ENCODE measurements around the gene NEBL.

DNA sequence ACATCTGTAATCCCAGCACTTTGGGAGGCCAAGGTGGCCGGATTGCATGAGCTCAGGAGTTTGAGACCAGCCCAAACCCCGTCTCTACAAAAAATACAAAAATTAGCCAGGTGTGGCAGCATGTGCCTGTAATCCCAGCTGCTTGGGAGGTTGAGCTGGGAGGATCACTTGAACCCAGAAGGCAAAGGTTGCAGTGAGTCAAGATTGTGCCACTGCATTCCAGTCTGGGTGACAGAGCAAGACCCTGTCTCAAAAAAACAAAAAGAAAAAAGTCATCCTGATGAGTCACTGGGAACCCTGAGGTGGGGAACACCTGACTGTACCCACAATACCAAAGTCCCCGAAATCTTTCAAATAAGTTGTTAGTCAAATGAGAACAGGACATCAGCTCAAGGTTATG lies 80.0 kb downstream of the NEBL start:
- TF ChIP-seq, protein P1, sequence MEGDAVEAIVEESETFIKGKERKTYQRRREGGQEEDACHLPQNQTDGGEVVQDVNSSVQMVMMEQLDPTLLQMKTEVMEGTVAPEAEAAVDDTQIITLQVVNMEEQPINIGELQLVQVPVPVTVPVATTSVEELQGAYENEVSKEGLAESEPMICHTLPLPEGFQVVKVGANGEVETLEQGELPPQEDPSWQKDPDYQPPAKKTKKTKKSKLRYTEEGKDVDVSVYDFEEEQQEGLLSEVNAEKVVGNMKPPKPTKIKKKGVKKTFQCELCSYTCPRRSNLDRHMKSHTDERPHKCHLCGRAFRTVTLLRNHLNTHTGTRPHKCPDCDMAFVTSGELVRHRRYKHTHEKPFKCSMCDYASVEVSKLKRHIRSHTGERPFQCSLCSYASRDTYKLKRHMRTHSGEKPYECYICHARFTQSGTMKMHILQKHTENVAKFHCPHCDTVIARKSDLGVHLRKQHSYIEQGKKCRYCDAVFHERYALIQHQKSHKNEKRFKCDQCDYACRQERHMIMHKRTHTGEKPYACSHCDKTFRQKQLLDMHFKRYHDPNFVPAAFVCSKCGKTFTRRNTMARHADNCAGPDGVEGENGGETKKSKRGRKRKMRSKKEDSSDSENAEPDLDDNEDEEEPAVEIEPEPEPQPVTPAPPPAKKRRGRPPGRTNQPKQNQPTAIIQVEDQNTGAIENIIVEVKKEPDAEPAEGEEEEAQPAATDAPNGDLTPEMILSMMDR (IDR thresholded peaks at IDR 0.05), result no peak
- TF ChIP-seq POLR2A (IDR thresholded peaks at IDR 0.05), result no peak
